GM18498 (cell line): ENCODE measurements around the gene DCST1.
A peak's percentile ranks its signal among the peaks of the same experiment; 100 is the strongest.

ENCODE experiments used
- ATAC-seq: cut with Tn5 transposase; IDR thresholded peaks from one replicate; pipeline ENCODE4 v1.9.1; 2021; ENCODE audit warnings: mild to moderate bottlenecking, moderate library complexity; ENCODE audit not compliant: unreplicated experiment

DCST1 gene

GRCh38 chr1:155070721-155071569 is 37.3 kb downstream of the DCST1 start:
- ATAC-seq: peak; percentile 82

- no peak for ATAC-seq
These were observed 38.1 kb downstream of the DCST1 start for GRCh38 chr1:155071701-155072100.

GRCh38 chr1:155072531-155073289 is 39.1 kb downstream of the DCST1 start:
- ATAC-seq: no peak

- ATAC-seq: no peak
These were observed 40.0 kb downstream of the DCST1 start for GRCh38 chr1:155073377-155074242.

DNA sequence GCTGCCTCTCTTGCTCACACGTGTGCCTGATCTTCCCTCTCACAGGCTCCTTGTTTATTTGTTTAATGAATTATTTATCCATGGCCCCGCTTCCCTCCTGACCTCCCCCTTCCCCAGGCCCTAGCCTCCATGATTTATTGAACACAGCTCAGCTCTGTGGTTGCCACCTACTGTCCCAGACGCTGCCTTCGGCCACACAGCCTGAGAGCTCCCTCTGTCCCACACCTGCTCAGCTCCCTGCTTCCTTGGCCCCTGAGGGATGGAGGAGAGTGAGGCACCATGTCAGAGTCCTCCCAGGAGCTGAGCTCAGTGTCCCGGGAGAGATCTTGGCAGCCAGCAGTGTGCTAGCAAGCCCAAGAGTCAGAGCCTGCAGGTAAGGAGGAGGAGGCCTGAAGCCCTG is 41.9 kb downstream of the DCST1 start:
- no peak for ATAC-seq

DNA sequence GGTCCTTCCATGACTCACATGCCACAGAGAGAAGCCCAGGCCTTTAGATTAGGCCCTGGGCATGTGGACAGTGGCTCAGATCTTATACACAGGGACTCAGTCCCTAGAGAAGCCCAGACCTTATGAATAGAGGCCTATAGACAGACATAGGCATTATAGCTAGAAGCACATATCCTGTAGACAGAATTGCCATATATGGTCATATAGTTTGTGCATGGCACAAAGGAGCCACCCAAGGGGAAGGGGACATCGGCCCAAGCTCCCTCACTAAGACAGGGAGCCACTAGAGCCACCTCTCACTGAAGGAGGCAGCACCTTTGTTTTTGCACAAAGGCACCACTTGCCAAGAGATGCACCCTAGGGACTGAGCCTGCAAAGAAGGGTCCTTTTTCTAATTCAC is 42.7 kb downstream of the DCST1 start:
- no peak for ATAC-seq

DNA sequence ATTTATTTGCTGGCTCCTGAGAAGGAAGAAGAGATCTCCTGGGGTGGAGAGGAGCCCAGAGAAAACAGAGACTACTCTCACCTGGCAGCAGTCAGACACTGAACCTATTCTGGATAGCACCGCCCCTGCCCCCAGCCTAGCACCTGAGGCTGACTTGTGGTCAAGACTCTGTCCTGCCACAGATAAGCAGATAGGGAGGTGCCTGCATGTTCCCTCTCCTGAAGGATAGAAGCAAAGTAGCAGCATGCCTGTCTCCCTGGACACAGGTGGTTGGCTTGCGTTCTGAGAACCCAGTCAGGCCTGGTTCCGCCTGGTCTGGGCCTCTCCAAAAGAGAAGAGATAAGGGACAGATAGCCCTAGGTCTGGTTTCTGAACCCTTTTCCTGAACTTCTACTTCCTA is 43.7 kb downstream of the DCST1 start:
- no peak for ATAC-seq

- no peak for ATAC-seq
These were observed 44.3 kb downstream of the DCST1 start for GRCh38 chr1:155077758-155078445.

- ATAC-seq: no peak
These were observed 45.0 kb downstream of the DCST1 start, which contains the start of gene EFNA3 for GRCh38 chr1:155078469-155079209. EFNA3 (plus strand) TSS chr1:155078837; CDS start chr1:155078942, 105 bp downstream.

DNA sequence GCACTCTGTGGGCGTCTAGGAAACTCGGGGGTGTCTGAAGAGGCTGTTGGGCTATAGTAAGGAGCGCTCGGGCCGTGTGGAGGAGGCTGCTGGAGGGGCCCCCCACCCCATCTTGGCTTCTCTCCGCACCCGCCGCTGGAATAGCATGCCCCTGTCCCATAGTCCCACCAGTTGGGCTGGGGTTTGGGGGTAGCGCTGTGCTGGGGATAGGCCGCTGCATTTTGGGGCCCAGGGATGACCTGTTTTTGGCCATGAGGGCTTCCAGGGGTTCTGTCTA is 45.5 kb downstream of the DCST1 start:
- ATAC-seq: no peak

GRCh38 chr1:155079487-155080311 is 46.1 kb downstream of the DCST1 start:
- no peak for ATAC-seq

GRCh38 chr1:155080312-155081228 is 46.9 kb downstream of the DCST1 start:
- ATAC-seq: no peak

DNA sequence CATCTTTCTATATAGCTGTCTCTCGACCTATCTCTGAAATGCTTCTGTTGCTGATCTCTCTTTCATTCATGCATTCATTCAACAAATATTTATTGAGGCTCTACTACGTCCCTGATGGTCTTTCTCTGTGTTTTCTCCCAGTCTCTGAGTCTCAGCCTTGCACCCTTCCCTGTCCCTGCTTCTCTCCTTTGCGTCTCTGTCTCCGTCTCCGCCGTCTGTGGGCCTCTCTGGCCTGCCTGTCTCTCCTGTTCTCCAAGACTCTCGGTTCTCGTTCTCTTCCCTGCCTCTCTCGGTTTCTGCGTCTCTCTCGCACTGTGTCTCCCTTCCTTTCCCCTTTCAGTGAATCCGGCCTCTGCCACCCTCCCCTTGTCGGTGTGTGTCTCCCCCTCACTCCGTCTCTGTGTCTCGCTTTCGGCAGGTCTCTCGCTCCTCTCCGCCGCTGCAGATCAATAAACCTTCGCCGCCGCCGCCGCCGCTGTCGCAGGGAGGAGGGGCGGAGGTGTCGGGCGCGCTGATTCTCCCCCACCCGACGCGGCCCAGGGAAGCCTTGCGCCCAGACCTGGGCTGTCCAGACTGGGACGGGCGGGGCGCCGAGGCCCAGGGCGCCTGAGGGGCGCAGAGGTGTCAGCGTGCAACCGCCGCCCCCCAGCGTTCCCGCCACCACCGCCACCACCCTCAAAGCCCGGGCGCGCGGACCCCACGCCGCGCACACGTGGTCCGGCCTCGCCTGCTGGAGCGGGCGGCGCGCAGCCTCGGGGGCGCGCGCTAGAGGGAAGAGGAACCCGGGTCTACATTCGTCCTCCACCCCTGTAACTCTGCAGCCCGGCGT is 48.1 kb downstream of the DCST1 start:
- ATAC-seq: no peak

- ATAC-seq: no peak
These were observed 48.9 kb downstream of the DCST1 start for GRCh38 chr1:155082301-155083051.

- no peak for ATAC-seq
These were observed 49.5 kb downstream of the DCST1 start for GRCh38 chr1:155083052-155083541.
